ENCODE results near the gene BMF. TPM values are rescaled to one million over a fixed set of nuclear protein-coding genes. Genes with fewer than 3 reads are reported as not detected.

The BMF gene
- total and polyA plus RNA-seq, 4 donors, result 8.8 to 42.5 (median 11.1) TPM

DNA sequence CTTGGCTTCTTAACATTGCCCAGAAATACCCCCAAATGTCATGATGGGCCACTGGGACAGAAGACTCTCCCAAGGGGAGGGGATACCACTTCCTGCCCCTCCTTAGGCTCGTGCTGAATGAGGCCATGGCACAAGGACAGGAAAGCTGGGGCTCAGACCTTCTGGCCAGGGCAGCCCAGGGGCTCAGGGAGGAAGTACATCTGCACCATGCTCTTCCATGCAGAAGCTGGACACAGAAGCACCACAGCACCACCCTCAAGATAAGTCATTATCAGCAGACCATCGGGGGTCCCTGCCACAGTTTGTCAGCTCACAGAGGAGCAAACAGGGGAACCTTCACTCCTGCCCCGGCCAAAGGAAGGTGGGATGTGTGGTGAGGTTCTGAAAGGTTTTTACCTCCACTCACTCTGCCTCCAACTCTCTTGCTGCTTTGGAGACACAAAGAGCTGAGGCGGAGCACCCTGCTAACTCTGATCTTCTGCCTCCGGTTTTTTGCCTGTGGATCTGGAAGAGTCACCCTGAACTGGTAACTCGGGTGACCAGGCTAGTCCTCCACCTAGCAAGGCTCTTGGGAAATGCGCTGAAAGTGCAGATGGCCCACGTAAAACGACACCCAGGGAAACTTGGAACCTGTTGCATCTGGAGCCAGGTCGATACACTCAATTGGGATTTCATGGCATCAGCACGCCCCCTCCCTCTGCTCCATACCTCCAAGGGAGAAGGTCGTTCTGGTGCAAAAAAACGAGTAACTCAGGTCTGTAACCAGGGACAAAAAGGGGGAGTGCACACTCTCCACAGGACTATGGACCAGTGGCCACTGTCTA, 8.3 kb downstream of the BMF start:
- Histone ChIP-seq H3K27me3 (ENCODE audit: control insufficient read depth in 3 of 3, insufficient read depth in 3 of 3, low read length in 2 of 3) (no peaks in the 10 kb centered on the region), H3K9ac (ENCODE audit: insufficient read depth in 1 of 2, low read length in 2 of 2) (no peak overlapping the region), H3K36me3 (ENCODE audit: control insufficient read depth in 4 of 4, insufficient read depth in 4 of 4, low read length in 4 of 4) (peaks cover 0 to 21% (median 1%) of the 10 kb centered on the region in 4 donors), H3K4me3 (no peak overlapping the region), H3K27ac (ENCODE audit: low read depth in 1 of 2, low read length in 1 of 2) (peak overlapping the region in 1 of 2 donors; percentile 29), H3K4me1 (ENCODE audit: control insufficient read depth in 5 of 5, insufficient read depth in 5 of 5, low read length in 5 of 5) (peaks cover 18 to 80% (median 67%) of the 10 kb centered on the region in 5 donors), H3K9me3 (ENCODE audit: control insufficient read depth in 4 of 4, insufficient read depth in 3 of 4, low read length in 3 of 4) (no peaks in the 10 kb centered on the region)
- no peak for ATAC-seq (ENCODE audit: insufficient read depth, low FRiP score)
- DNase-seq, result no peak
- TF ChIP-seq, protein P1, sequence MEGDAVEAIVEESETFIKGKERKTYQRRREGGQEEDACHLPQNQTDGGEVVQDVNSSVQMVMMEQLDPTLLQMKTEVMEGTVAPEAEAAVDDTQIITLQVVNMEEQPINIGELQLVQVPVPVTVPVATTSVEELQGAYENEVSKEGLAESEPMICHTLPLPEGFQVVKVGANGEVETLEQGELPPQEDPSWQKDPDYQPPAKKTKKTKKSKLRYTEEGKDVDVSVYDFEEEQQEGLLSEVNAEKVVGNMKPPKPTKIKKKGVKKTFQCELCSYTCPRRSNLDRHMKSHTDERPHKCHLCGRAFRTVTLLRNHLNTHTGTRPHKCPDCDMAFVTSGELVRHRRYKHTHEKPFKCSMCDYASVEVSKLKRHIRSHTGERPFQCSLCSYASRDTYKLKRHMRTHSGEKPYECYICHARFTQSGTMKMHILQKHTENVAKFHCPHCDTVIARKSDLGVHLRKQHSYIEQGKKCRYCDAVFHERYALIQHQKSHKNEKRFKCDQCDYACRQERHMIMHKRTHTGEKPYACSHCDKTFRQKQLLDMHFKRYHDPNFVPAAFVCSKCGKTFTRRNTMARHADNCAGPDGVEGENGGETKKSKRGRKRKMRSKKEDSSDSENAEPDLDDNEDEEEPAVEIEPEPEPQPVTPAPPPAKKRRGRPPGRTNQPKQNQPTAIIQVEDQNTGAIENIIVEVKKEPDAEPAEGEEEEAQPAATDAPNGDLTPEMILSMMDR (IDR thresholded peaks at IDR 0.05; ENCODE audit: control extremely low read depth, extremely low read depth), result no peak
- 76 to 77% methylated on average over 13 of the region's 13 CpGs for WGBS, 2 donors

DNA sequence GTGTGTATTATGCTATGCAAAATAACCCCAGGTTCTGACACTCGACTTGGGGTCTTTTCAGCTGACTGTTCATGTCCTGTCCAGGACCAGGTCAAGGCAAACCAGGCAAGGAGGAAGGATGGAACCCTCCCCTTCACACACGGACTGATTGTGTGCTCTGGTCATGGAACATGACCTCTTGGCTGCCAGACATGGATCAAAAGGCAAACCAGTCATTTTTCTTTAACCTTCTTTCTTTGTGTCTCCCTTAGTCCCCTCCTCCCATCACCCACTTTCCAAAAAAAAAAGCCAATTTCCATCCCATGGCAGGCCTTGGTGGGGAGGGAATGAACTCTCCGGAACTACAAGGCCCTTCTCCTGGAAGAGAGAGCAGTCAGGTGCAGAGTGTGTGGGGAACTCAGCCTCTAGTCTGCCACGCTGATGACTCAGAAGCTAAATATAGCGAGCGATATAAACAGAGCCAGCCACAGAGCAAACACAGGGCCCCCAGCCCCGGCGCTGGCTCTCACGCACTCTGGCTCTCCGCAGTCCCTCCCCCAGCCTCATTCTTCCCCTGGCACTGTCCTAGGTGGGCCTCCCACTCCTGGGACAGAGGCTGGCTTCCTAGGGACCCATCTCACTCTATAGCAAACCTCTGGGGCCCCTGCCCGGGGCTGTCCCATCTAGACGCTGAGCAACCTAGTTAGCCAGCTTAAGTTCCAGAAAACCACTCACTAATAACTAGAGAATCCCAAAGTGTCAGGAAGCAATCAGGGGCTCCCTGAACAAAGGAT, 10.0 kb downstream of the BMF start:
- Histone ChIP-seq H3K36me3 (ENCODE audit: control insufficient read depth in 4 of 4, insufficient read depth in 4 of 4, low read length in 4 of 4) (peaks cover 0 to 24% (median 1%) of the 10 kb centered on the region in 4 donors), H3K4me1 (ENCODE audit: control insufficient read depth in 5 of 5, insufficient read depth in 5 of 5, low read length in 5 of 5) (peaks cover 14 to 70% (median 62%) of the 10 kb centered on the region in 5 donors)

DNA sequence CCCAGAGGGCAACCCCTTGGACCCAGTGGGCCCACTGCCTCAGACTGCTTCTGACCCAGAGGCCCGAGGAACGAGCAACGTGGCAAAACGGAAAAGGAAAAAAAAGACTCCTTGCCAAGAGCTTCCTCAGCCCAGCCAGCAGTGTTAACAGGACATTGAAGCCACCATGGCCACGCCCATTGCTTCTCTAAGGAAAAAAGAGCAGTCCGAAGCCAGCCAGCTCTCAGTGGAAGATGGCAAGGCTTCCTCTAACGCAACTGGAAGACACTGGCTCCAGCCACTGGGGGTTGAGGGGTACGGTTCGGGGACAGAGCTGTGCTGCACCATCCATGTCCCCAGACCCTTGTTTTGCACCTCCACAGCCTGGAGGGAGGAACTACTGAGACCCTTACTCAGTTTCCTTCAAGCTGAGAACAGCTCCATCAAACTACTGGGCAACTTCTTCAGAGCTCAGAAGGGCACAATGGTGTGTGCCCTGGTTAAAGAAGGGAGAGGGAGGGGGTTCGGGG, 10.7 kb downstream of the BMF start:
- TF ChIP-seq, protein P1 (IDR thresholded peaks at IDR 0.05; ENCODE audit: control extremely low read depth, extremely low read depth), result no peak

More for the DNA sequence above, 10.0 kb downstream of the BMF start:
- peak; percentile 89 to 96 (median 91) for DNase-seq
- peak overlapping the region; percentile 82 to 95 for H3K27ac ChIP-seq (ENCODE audit: low read depth in 1 of 2, low read length in 1 of 2)
- no peak overlapping the region for H3K4me3 ChIP-seq
- TF ChIP-seq, protein P1 (IDR thresholded peaks at IDR 0.05; ENCODE audit: control extremely low read depth, extremely low read depth), result no peak
- no peaks in the 10 kb centered on the region for H3K9me3 ChIP-seq (ENCODE audit: control insufficient read depth in 4 of 4, insufficient read depth in 3 of 4, low read length in 3 of 4)
- peak; percentile 73 for ATAC-seq (ENCODE audit: insufficient read depth, low FRiP score)
- 4 to 10% methylated on average over 12 of the region's 12 CpGs for WGBS, 2 donors
- H3K27me3 ChIP-seq (ENCODE audit: control insufficient read depth in 3 of 3, insufficient read depth in 3 of 3, low read length in 2 of 3), result no peaks in the 10 kb centered on the region
- H3K9ac ChIP-seq (ENCODE audit: insufficient read depth in 1 of 2, low read length in 2 of 2), result peak overlapping the region in 1 of 2 donors; percentile 83

More for the DNA sequence above, 10.7 kb downstream of the BMF start:
- Histone ChIP-seq H3K4me1 (ENCODE audit: control insufficient read depth in 5 of 5, insufficient read depth in 5 of 5, low read length in 5 of 5) (peaks cover 14 to 71% (median 59%) of the 10 kb centered on the region in 5 donors), H3K9me3 (ENCODE audit: control insufficient read depth in 4 of 4, insufficient read depth in 3 of 4, low read length in 3 of 4) (no peaks in the 10 kb centered on the region), H3K27me3 (ENCODE audit: control insufficient read depth in 3 of 3, insufficient read depth in 3 of 3, low read length in 2 of 3) (no peaks in the 10 kb centered on the region), H3K9ac (ENCODE audit: insufficient read depth in 1 of 2, low read length in 2 of 2) (peak overlapping the region in 1 of 2 donors; percentile 83), H3K4me3 (no peak overlapping the region), H3K36me3 (ENCODE audit: control insufficient read depth in 4 of 4, insufficient read depth in 4 of 4, low read length in 4 of 4) (peaks cover 0 to 24% (median 1%) of the 10 kb centered on the region in 4 donors), H3K27ac (ENCODE audit: low read depth in 1 of 2, low read length in 1 of 2) (peak overlapping the region; percentile 82 to 95)
- WGBS, 2 donors, result 16 to 17% methylated on average over 10 of the region's 10 CpGs
- ATAC-seq (ENCODE audit: insufficient read depth, low FRiP score) (no peak), DNase-seq (peak; percentile 43 to 78 (median 60))
